SH-SY5Y (cell line): Measurements from ENCODE around the gene DIS3L2.

ENCODE experiments used
- GATA2 ChIP-seq: IDR thresholded peaks from 2 replicates; pipeline ENCODE4 v1.6.1; 2011; ENCODE audit warnings: mild to moderate bottlenecking, low read depth, low read length
- GATA3 ChIP-seq: IDR thresholded peaks from 2 replicates; pipeline ENCODE4 v1.6.1; 2011; ENCODE audit warnings: low read depth, mild to moderate bottlenecking, low read length, moderate library complexity

DNA sequence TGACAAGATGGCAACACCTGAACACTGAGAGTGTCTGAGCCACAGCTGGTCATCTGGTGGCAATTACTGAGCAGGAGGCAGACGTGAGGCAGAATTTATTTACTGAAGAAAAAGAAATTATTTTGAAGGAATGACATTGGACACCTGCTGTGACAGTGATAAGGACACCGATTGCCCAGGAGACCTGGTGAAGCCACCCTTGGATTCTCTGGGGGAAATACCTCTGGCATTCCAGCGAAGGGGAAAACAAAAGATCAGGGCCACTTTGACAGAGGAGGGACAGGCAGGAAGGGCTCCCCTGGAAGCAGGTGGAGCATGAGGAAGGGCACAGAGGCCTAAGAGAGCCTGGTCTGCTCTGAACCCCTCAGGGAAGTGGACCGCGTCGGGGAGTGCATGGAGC is 331.7 kb downstream of the DIS3L2 start:
- no peak for TF ChIP-seq GATA2
- no peak for TF ChIP-seq GATA3
